Panc1 (cell line): ENCODE results near the gene WT1.

Experiments used
- POLR2AphosphoS5 ChIP-seq: IDR thresholded peaks from 2 replicates; pipeline ENCODE4 v1.6.1; 2012; ENCODE audit warnings: mild to moderate bottlenecking, low read depth, low read length, moderate library complexity
- SIN3A ChIP-seq: IDR thresholded peaks from 2 replicates; pipeline ENCODE4 v1.6.1; 2012; ENCODE audit warnings: low read depth, mild to moderate bottlenecking, low read length, moderate library complexity, borderline replicate concordance; ENCODE audit not compliant: insufficient read depth
- TCF7L2 ChIP-seq: IDR thresholded peaks from 2 replicates; pipeline ENCODE4 v1.6.1; 2011; ENCODE audit warnings: mild to moderate bottlenecking, low read depth, low read length, inconsistent platforms
- TF ChIP-seq, protein P1 (sequence below): fragments of 450-650 bp; IDR thresholded peaks from 2 replicates; pipeline ENCODE4 v1.5.1; 2017; ENCODE audit warnings: mild to moderate bottlenecking
- TF ChIP-seq, protein P2 (sequence below), 2 experiments: IDR thresholded peaks; 2 replicates each; pipeline ENCODE4 v1.6.1; 2011 to 2012; ENCODE audit warnings: low read depth in 2 of 2, control low read depth in 1 of 2, low read length in 1 of 2, mild to moderate bottlenecking in 1 of 2, moderate library complexity in 1 of 2; ENCODE audit not compliant: insufficient read depth in 1 of 2

- TF ChIP-seq, protein P1, sequence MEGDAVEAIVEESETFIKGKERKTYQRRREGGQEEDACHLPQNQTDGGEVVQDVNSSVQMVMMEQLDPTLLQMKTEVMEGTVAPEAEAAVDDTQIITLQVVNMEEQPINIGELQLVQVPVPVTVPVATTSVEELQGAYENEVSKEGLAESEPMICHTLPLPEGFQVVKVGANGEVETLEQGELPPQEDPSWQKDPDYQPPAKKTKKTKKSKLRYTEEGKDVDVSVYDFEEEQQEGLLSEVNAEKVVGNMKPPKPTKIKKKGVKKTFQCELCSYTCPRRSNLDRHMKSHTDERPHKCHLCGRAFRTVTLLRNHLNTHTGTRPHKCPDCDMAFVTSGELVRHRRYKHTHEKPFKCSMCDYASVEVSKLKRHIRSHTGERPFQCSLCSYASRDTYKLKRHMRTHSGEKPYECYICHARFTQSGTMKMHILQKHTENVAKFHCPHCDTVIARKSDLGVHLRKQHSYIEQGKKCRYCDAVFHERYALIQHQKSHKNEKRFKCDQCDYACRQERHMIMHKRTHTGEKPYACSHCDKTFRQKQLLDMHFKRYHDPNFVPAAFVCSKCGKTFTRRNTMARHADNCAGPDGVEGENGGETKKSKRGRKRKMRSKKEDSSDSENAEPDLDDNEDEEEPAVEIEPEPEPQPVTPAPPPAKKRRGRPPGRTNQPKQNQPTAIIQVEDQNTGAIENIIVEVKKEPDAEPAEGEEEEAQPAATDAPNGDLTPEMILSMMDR: no peak; the same call in 1 of the 2 replicates
- TF ChIP-seq SIN3A: no peak
- no peak for TF ChIP-seq POLR2AphosphoS5
- TF ChIP-seq, protein P2, sequence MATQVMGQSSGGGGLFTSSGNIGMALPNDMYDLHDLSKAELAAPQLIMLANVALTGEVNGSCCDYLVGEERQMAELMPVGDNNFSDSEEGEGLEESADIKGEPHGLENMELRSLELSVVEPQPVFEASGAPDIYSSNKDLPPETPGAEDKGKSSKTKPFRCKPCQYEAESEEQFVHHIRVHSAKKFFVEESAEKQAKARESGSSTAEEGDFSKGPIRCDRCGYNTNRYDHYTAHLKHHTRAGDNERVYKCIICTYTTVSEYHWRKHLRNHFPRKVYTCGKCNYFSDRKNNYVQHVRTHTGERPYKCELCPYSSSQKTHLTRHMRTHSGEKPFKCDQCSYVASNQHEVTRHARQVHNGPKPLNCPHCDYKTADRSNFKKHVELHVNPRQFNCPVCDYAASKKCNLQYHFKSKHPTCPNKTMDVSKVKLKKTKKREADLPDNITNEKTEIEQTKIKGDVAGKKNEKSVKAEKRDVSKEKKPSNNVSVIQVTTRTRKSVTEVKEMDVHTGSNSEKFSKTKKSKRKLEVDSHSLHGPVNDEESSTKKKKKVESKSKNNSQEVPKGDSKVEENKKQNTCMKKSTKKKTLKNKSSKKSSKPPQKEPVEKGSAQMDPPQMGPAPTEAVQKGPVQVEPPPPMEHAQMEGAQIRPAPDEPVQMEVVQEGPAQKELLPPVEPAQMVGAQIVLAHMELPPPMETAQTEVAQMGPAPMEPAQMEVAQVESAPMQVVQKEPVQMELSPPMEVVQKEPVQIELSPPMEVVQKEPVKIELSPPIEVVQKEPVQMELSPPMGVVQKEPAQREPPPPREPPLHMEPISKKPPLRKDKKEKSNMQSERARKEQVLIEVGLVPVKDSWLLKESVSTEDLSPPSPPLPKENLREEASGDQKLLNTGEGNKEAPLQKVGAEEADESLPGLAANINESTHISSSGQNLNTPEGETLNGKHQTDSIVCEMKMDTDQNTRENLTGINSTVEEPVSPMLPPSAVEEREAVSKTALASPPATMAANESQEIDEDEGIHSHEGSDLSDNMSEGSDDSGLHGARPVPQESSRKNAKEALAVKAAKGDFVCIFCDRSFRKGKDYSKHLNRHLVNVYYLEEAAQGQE (IDR thresholded peaks at IDR 0.05; ENCODE audit: insufficient read depth in 1 of 2, low read depth in 2 of 2, low read length in 1 of 2): no peak
- no peak for TF ChIP-seq TCF7L2
Measured at GRCh38 chr11:32430568-32431381, 4.6 kb downstream of the WT1 start.
